Glutamatergic neuron (in vitro differentiated cells): ENCODE results near the gene PPP1R3C. TPM values are rescaled to one million over a fixed set of nuclear protein-coding genes. Genes with fewer than 3 reads are reported as not detected.

ENCODE experiments used
- DNase-seq: peaks from one replicate; pipeline ENCODE4 v3.0.0; 2022
- H3K27ac Mint-ChIP-seq: one replicate; pipeline ENCODE4 v1.8.0; 2020; ENCODE audit warnings: mild to moderate bottlenecking, mixed read lengths, inconsistent platforms; ENCODE audit not compliant: unreplicated experiment
- H3K27me3 Mint-ChIP-seq: one replicate; pipeline ENCODE4 v1.8.0; 2020; ENCODE audit warnings: mild to moderate bottlenecking, moderate library complexity, mixed read lengths, inconsistent platforms; ENCODE audit not compliant: unreplicated experiment
- H3K36me3 Mint-ChIP-seq: one replicate; pipeline ENCODE4 v1.8.0; 2020; ENCODE audit warnings: mild to moderate bottlenecking, mixed read lengths, inconsistent platforms; ENCODE audit not compliant: unreplicated experiment
- H3K4me1 Mint-ChIP-seq: one replicate; pipeline ENCODE4 v1.8.0; 2020; ENCODE audit warnings: mild to moderate bottlenecking, low read depth, mixed read lengths, inconsistent platforms; ENCODE audit not compliant: unreplicated experiment
- H3K4me3 Mint-ChIP-seq: one replicate; pipeline ENCODE4 v1.8.0; 2020; ENCODE audit warnings: mild to moderate bottlenecking, mixed read lengths, inconsistent platforms; ENCODE audit not compliant: unreplicated experiment
- H3K9me3 Mint-ChIP-seq: one replicate; pipeline ENCODE4 v1.8.0; 2020; ENCODE audit warnings: mild to moderate bottlenecking, moderate library complexity, mixed read lengths, inconsistent platforms; ENCODE audit not compliant: unreplicated experiment
- total RNA-seq: library from RNA; stranded (reverse); fragmentation: NEBNext Ultra II Directional; extraction: Animal tissue kit (Norgen Biotek cat#: 25700); gene quantifications from one replicate; pipeline ENCODE4 v1.2.1, GENCODE V29; 2021; ENCODE audit not compliant: unreplicated experiment
- TF ChIP-seq, protein P1 (sequence below): fragments of 200-600 bp; sonication (generic); IDR thresholded peaks from one replicate; pipeline ENCODE4 v1.5.0; 2021; ENCODE audit not compliant: partially characterized antibody, unreplicated experiment

PPP1R3C gene
- total RNA-seq, 1 donor from 2014 or later, result 19.4 TPM

DNA sequence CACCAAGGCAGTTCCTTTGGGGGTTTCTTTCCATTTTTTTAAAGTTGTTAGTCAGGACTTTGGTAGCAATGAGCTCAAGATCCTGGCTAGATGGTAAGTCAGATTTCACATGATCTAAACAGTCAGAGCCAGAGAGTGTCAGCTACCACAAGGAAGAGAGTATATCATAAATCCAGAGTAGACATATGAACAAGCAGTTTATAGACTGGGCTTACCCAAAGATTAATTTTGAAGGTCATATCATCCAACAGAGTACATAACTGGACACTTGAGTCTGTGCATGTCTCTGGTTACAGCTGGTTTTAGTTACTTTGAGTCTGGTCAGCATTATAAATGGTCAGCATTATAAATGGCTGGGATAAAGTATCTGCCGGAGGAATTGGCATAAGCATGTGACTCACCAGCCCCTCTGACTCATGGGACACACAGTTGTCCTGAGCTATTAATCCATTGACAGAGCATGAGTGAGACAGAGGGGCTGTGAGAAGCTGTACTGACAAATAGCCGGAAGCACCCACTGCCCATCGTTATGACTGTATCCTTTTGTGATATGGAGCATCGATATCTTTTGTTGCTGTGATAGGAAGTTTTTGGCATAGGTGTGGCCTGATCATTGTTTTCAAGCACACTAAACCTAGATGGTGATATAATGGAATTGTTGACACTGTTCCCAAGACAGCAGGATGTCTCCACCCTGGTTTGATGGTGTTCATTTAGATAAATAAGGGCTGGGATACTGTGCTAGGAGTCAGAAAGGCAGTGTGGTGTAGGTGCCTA lies 19.3 kb downstream of the PPP1R3C start:
- H3K4me1 Mint-ChIP-seq, result peaks cover 9% of the 10 kb centered on the region
- H3K9me3 Mint-ChIP-seq, result no peaks in the 10 kb centered on the region
- DNase-seq, result no peak
- TF ChIP-seq, protein P1, sequence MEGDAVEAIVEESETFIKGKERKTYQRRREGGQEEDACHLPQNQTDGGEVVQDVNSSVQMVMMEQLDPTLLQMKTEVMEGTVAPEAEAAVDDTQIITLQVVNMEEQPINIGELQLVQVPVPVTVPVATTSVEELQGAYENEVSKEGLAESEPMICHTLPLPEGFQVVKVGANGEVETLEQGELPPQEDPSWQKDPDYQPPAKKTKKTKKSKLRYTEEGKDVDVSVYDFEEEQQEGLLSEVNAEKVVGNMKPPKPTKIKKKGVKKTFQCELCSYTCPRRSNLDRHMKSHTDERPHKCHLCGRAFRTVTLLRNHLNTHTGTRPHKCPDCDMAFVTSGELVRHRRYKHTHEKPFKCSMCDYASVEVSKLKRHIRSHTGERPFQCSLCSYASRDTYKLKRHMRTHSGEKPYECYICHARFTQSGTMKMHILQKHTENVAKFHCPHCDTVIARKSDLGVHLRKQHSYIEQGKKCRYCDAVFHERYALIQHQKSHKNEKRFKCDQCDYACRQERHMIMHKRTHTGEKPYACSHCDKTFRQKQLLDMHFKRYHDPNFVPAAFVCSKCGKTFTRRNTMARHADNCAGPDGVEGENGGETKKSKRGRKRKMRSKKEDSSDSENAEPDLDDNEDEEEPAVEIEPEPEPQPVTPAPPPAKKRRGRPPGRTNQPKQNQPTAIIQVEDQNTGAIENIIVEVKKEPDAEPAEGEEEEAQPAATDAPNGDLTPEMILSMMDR, result no peak
- H3K4me3 Mint-ChIP-seq, result no peak overlapping the region
- H3K36me3 Mint-ChIP-seq, result no peaks in the 10 kb centered on the region
- H3K27ac Mint-ChIP-seq, result no peak overlapping the region
- peaks cover 2% of the 10 kb centered on the region for H3K27me3 Mint-ChIP-seq

DNA sequence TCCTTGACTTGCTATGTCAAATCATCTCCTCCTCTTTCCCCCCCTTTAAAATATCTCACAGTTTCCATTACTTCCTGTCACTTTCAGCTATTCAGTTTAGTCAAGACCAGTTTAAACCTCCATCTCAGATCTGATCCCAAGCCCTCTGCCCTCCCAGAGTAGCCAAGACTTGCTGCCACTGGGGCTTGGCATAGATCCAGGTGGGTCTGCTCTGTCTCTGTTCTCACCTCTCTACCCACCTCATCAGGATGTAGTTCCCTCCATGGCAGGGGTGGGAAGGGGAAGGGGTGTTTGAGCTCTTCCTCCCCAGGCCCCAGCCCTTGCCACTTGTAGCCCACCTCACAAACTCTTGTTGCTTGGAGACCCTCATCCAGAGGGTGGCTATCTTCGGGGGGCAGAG lies 22.0 kb downstream of the PPP1R3C start:
- no peaks in the 10 kb centered on the region for H3K9me3 Mint-ChIP-seq

DNA sequence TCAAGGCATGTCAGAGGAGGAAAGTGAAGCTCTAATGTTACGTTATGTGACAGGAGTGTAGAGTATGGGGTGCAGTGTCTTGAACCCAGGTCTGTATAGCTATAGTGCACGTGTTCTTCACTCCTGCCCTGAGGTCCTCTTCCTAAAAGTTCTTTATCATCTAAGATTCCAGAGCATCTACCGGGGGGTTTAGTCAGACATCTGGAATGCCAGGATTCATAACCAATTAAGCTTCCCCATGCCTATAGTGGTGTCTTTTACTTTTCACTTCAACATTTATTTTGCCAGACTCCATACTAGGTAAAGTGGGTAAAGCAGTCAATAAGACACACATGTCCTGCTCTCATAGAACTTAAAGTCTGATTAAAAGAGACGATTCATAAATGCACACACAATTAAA lies 22.4 kb downstream of the PPP1R3C start:
- H3K27me3 Mint-ChIP-seq, result peaks cover 2% of the 10 kb centered on the region
- peaks cover 9% of the 10 kb centered on the region for H3K4me1 Mint-ChIP-seq
- H3K27ac Mint-ChIP-seq, result no peak overlapping the region
- H3K9me3 Mint-ChIP-seq, result peaks cover 4% of the 10 kb centered on the region
- H3K4me3 Mint-ChIP-seq, result peak overlapping the region; percentile 16
- TF ChIP-seq, protein P1, result no peak
- peaks cover 11% of the 10 kb centered on the region for H3K36me3 Mint-ChIP-seq
- no peak for DNase-seq

More for the DNA sequence above, 22.0 kb downstream of the PPP1R3C start:
- Mint-ChIP-seq H3K4me1 (peaks cover 9% of the 10 kb centered on the region), H3K27me3 (peaks cover 2% of the 10 kb centered on the region), H3K36me3 (peaks cover 6% of the 10 kb centered on the region), H3K4me3 (peak overlapping the region; percentile 16), H3K27ac (no peak overlapping the region)
- TF ChIP-seq, protein P1, result no peak
- no peak for DNase-seq

DNA sequence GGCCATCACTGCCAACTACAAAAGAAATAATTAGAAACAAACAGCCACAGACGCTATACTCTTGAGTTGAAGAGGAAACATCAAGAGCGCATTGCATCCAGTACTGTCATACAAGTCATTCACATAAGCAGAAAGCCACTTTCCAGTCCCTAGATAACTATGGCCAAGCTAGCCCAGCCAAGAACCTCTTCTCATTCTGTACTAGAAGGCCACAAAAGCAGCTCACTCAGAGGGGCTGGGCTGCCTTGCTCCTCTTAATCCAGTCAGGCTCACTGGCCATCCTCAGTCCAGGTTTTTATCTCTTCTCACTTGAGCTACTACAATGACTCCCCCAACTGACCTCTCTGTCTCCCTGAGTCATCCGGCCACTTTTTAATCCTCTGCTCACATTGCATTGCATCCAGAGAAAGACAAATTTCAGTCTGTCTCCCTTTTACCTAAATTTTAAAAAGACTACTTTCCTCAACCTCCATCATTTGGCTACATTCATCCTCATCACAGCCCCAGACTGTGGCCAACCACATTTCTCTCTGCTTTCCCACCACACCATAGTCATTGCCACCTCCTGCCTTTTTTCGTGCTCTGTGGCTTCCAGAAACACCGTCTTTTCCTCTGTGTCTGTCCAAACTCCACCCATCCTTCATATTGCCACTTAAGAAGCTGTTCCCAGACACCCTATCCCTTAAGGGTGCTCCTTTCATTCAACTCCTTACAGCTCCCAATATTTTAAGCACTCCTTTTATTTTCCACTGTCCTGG lies 25.0 kb downstream of the PPP1R3C start:
- H3K9me3 Mint-ChIP-seq, result peaks cover 8% of the 10 kb centered on the region
- H3K4me3 Mint-ChIP-seq, result no peak overlapping the region
- H3K4me1 Mint-ChIP-seq, result peaks cover 9% of the 10 kb centered on the region
- no peak overlapping the region for H3K27ac Mint-ChIP-seq
- H3K27me3 Mint-ChIP-seq, result peaks cover 2% of the 10 kb centered on the region
- TF ChIP-seq, protein P1, result no peak
- H3K36me3 Mint-ChIP-seq, result peaks cover 12% of the 10 kb centered on the region
- DNase-seq, result no peak

DNA sequence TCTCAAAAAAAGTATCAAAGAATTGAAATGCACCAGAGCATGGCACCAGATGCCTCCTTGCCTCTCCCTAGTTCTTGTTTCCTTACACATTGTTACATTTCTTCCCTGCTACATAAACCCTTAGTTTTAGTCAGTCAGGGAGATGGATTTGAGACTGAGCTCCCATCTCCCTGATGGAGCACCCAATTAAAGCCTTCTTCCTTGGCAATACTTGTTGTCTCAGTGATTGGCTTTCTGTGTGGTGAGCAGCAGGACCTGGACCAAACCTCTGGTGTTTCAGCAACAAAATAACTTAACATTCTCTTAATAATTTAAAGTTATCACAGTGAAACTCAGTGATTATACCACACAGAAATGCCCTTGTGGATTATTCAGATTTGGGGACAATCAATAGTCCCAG lies 26.9 kb downstream of the PPP1R3C start:
- peaks cover 8% of the 10 kb centered on the region for H3K9me3 Mint-ChIP-seq
- TF ChIP-seq, protein P1, result no peak
- H3K27me3 Mint-ChIP-seq, result no peaks in the 10 kb centered on the region
- peaks cover 12% of the 10 kb centered on the region for H3K36me3 Mint-ChIP-seq
- no peak overlapping the region for H3K27ac Mint-ChIP-seq
- H3K4me3 Mint-ChIP-seq, result no peak overlapping the region
- DNase-seq, result no peak
- peaks cover 2% of the 10 kb centered on the region for H3K4me1 Mint-ChIP-seq
